Measurements from ENCODE around the gene FBLN1. TPM values are rescaled to one million over a fixed set of nuclear protein-coding genes. Genes with fewer than 3 reads are reported as not detected.
"Not testable (repeated sequence)": the region's sequence is repeated elsewhere in the genome, so short reads cannot be mapped to it uniquely, and the experiment has no call there.

Gene FBLN1
- total and polyA plus RNA-seq, 9 donors = 93.4 to 235 (median 155) TPM

DNA sequence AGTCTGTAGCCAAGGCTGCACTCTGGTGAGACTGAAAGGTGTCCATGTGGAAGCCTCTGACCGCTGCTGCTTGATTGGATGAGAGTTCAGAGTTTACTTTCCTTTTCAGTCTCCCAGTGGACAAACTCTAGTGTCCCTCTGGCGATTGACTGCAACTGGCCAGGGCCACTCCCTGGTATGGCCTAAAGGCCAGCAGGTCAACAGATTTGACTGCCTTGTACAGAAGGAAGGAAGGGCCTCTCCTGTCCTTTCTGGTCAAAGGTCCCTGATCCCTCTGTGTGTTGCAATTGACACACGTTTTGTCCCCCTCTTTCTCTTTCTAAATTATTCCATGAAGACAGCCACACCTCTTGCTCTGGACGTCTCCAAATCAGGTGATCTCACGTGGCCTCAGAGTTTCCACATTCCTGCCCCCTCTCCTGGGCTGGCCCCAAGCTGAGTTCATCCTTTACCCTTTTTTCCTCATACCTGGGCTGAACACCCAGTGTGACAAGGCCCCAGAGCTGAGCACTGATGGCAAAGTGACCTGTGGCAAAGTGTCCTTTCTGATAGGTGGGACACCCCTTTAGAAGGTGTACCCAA is 18.7 kb upstream of the FBLN1 start:
- Histone ChIP-seq H3K36me3 (ENCODE audit: control insufficient read depth, insufficient read depth, low read length) (no peaks in the 10 kb centered on the region), H3K4me1 (ENCODE audit: control insufficient read depth, insufficient read depth, low read length) (no peaks in the 10 kb centered on the region), H3K27me3 (ENCODE audit: control insufficient read depth, insufficient read depth, low read length) (no peaks in the 10 kb centered on the region), H3K27ac (ENCODE audit: low read length) (no peak overlapping the region), H3K4me3 (ENCODE audit: low read length) (no peak overlapping the region), H3K9me3 (replicated peaks; ENCODE audit: control insufficient read depth, low read depth, low read length) (no peaks in the 10 kb centered on the region)
- WGBS (ENCODE audit: insufficient coverage) = 60% methylated on average over 4 of the region's 5 CpGs
- no peak for DNase-seq

GRCh38 chr22:45484742-45485141 is 17.9 kb upstream of the FBLN1 start:
- no peak overlapping the region for H3K27ac ChIP-seq (ENCODE audit: low read length)
- WGBS (ENCODE audit: insufficient coverage) = 54% methylated on average over 3 of the region's 4 CpGs
- no peaks in the 10 kb centered on the region for H3K36me3 ChIP-seq (ENCODE audit: control insufficient read depth, insufficient read depth, low read length)

GRCh38 chr22:45485261-45485660 is 17.4 kb upstream of the FBLN1 start:
- DNase-seq = no peak
- H3K4me1 ChIP-seq (ENCODE audit: control insufficient read depth, insufficient read depth, low read length) = no peaks in the 10 kb centered on the region
- no peaks in the 10 kb centered on the region for H3K27me3 ChIP-seq (ENCODE audit: control insufficient read depth, insufficient read depth, low read length)
- H3K36me3 ChIP-seq (ENCODE audit: control insufficient read depth, insufficient read depth, low read length) = no peaks in the 10 kb centered on the region
- 100% methylated on average over 1 of the region's 4 CpGs for WGBS (ENCODE audit: insufficient coverage)
- H3K27ac ChIP-seq (ENCODE audit: low read length) = no peak overlapping the region
- H3K9me3 ChIP-seq (replicated peaks; ENCODE audit: control insufficient read depth, low read depth, low read length) = no peaks in the 10 kb centered on the region
- H3K4me3 ChIP-seq (ENCODE audit: low read length) = no peak overlapping the region

More at GRCh38 chr22:45484742-45485141, 17.9 kb upstream of the FBLN1 start:
- no peaks in the 10 kb centered on the region for H3K4me1 ChIP-seq (ENCODE audit: control insufficient read depth, insufficient read depth, low read length)
- no peaks in the 10 kb centered on the region for H3K9me3 ChIP-seq (replicated peaks; ENCODE audit: control insufficient read depth, low read depth, low read length)
- H3K27me3 ChIP-seq (ENCODE audit: control insufficient read depth, insufficient read depth, low read length) = no peaks in the 10 kb centered on the region
- no peak for DNase-seq
- no peak overlapping the region for H3K4me3 ChIP-seq (ENCODE audit: low read length)

GRCh38 chr22:45488764-45489370 is 13.8 kb upstream of the FBLN1 start:
- Histone ChIP-seq H3K4me1 (ENCODE audit: control insufficient read depth, insufficient read depth, low read length) (no peaks in the 10 kb centered on the region), H3K36me3 (ENCODE audit: control insufficient read depth, insufficient read depth, low read length) (no peaks in the 10 kb centered on the region), H3K27ac (ENCODE audit: low read length) (no peak overlapping the region), H3K4me3 (ENCODE audit: low read length) (no peak overlapping the region), H3K27me3 (ENCODE audit: control insufficient read depth, insufficient read depth, low read length) (no peaks in the 10 kb centered on the region), H3K9me3 (replicated peaks; ENCODE audit: control insufficient read depth, low read depth, low read length) (no peaks in the 10 kb centered on the region)
- no peak for DNase-seq
- no CpG with 5 or more reads among the region's 4 CpGs for WGBS (ENCODE audit: insufficient coverage)

DNA sequence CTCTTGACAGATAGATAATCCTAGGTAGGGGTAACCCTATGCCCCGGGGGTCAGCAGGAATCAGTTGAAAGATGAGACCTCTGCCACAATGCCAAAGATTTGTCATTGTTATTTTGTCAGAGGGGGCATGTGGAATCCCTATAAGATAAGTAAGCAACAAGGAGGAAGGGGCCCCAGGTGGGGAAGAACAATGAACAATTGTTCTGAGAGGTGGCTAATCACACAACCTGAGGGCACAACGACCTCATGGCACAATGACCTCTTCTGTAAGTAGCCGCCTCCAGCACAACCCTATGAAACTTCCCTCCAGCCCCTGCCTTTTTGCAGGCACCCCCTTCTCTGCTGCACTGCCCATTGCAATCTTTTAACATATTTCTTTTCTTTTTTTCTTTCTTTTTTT is 11.8 kb upstream of the FBLN1 start:
- WGBS (ENCODE audit: insufficient coverage) = 79% methylated on average over 3 of the region's 3 CpGs
- no peaks in the 10 kb centered on the region for H3K4me1 ChIP-seq (ENCODE audit: control insufficient read depth, insufficient read depth, low read length)
- H3K27ac ChIP-seq (ENCODE audit: low read length) = no peak overlapping the region
- H3K9me3 ChIP-seq (replicated peaks; ENCODE audit: control insufficient read depth, low read depth, low read length) = no peaks in the 10 kb centered on the region
- no peaks in the 10 kb centered on the region for H3K27me3 ChIP-seq (ENCODE audit: control insufficient read depth, insufficient read depth, low read length)
- H3K36me3 ChIP-seq (ENCODE audit: control insufficient read depth, insufficient read depth, low read length) = no peaks in the 10 kb centered on the region
- DNase-seq = no peak
- no peak overlapping the region for H3K4me3 ChIP-seq (ENCODE audit: low read length)

- Histone ChIP-seq H3K36me3 (ENCODE audit: control insufficient read depth, insufficient read depth, low read length) (no peaks in the 10 kb centered on the region), H3K9me3 (replicated peaks; ENCODE audit: control insufficient read depth, low read depth, low read length) (no peaks in the 10 kb centered on the region), H3K27me3 (ENCODE audit: control insufficient read depth, insufficient read depth, low read length) (no peaks in the 10 kb centered on the region), H3K4me3 (ENCODE audit: low read length) (no peak overlapping the region), H3K27ac (ENCODE audit: low read length) (no peak overlapping the region), H3K4me1 (ENCODE audit: control insufficient read depth, insufficient read depth, low read length) (peaks cover 6% of the 10 kb centered on the region)
- DNase-seq = no peak
- WGBS (ENCODE audit: insufficient coverage) = 92% methylated on average over 5 of the region's 8 CpGs
These were observed 10.8 kb upstream of the FBLN1 start for GRCh38 chr22:45491841-45492240.

DNA sequence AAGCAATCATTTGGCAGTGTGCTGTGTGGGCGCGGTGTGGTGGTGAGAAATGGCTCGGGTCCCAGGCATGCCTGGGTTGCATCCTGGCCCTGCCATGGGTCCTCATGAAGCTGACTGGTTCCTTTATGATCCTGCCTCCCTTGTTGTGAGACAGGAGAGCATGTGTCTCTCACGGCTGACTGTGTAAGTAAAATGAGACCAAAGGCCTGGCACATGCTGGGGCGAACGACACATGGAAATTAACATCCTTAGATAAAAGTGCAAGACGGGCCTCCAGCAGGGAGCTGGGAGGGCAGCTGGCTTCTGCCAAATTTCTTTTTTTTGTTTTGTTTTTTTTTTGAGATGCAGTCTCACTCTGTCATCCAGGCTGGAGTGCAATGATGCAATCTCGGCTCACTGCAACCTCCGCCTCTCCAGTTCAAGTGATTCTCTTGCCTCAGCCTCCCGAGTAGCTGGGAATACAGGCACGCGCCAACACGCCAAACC is 9.4 kb upstream of the FBLN1 start:
- H3K27me3 ChIP-seq (ENCODE audit: control insufficient read depth, insufficient read depth, low read length) = no peaks in the 10 kb centered on the region
- no peaks in the 10 kb centered on the region for H3K36me3 ChIP-seq (ENCODE audit: control insufficient read depth, insufficient read depth, low read length)
- 65% methylated on average over 4 of the region's 13 CpGs for WGBS (ENCODE audit: insufficient coverage)
- no peak overlapping the region for H3K27ac ChIP-seq (ENCODE audit: low read length)
- peaks cover 7% of the 10 kb centered on the region for H3K4me1 ChIP-seq (ENCODE audit: control insufficient read depth, insufficient read depth, low read length)
- peak; percentile 42 for DNase-seq
- H3K9me3 ChIP-seq (replicated peaks; ENCODE audit: control insufficient read depth, low read depth, low read length) = no peaks in the 10 kb centered on the region
- H3K4me3 ChIP-seq (ENCODE audit: low read length) = no peak overlapping the region

DNA sequence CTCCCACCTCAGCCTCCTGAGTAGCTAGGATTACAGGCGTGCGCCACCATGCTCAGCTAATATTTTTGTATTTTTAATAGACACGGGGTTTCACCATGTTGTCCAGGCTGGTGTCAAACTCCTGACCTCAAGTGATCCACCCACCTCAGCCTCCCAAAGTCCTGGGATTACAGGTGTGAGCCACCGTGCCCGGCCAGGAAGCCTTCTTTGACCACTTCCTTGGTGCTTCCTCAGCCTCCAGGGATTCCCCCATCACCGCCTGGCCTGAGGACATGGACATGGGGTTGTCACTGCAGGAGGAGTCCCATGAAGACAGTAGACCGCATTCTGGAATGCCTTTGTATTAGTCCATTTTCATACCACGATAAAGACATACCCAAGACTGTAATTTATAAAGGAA is 8.4 kb upstream of the FBLN1 start:
- H3K27ac ChIP-seq (ENCODE audit: low read length); H3K4me3 ChIP-seq (ENCODE audit: low read length); H3K9me3 ChIP-seq (replicated peaks; ENCODE audit: control insufficient read depth, low read depth, low read length); H3K27me3 ChIP-seq (ENCODE audit: control insufficient read depth, insufficient read depth, low read length); H3K36me3 ChIP-seq (ENCODE audit: control insufficient read depth, insufficient read depth, low read length); DNase-seq: not testable (repeated sequence)
- WGBS (ENCODE audit: insufficient coverage) = no CpG with 5 or more reads among the region's 8 CpGs
- peaks cover 15% of the 10 kb centered on the region for H3K4me1 ChIP-seq (ENCODE audit: control insufficient read depth, insufficient read depth, low read length)

- WGBS (ENCODE audit: insufficient coverage) = 95% methylated on average over 10 of the region's 13 CpGs
- peaks cover 21% of the 10 kb centered on the region for H3K4me1 ChIP-seq (ENCODE audit: control insufficient read depth, insufficient read depth, low read length)
- not testable (repeated sequence) for DNase-seq; H3K27me3 ChIP-seq (ENCODE audit: control insufficient read depth, insufficient read depth, low read length); H3K9me3 ChIP-seq (replicated peaks; ENCODE audit: control insufficient read depth, low read depth, low read length); H3K36me3 ChIP-seq (ENCODE audit: control insufficient read depth, insufficient read depth, low read length); H3K4me3 ChIP-seq (ENCODE audit: low read length); H3K27ac ChIP-seq (ENCODE audit: low read length)
These were observed 7.1 kb upstream of the FBLN1 start for GRCh38 chr22:45495616-45496015.

DNA sequence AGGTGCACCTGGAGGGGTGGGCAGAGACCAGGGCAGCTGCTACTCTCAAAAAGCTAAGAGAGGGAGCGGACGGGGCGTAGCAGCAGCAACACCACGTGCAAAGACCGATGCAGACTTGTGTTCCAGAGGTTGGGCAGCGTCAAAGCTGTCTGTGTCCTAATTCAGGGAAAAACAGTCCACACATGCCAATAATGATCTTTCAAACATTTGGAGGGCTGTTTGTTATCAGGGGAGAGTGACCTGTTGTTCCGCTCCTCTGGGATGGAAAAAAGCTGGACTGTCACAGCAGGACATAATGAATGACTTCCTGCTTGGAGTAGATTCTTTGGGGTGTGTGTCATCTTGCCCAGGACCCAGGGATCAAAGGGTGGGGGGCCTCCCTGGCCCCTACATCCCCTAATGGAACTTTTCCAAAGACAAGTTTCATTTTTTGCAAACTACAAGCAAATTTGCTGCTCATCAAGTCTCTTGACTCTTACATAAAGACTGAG is 6.2 kb upstream of the FBLN1 start:
- H3K27ac ChIP-seq (ENCODE audit: low read length) = no peak overlapping the region

More for the DNA sequence above, 6.2 kb upstream of the FBLN1 start:
- H3K27me3 ChIP-seq (ENCODE audit: control insufficient read depth, insufficient read depth, low read length) = no peaks in the 10 kb centered on the region
- DNase-seq = peak; percentile 45
- peaks cover 21% of the 10 kb centered on the region for H3K4me1 ChIP-seq (ENCODE audit: control insufficient read depth, insufficient read depth, low read length)
- no peaks in the 10 kb centered on the region for H3K36me3 ChIP-seq (ENCODE audit: control insufficient read depth, insufficient read depth, low read length)
- 80% methylated on average over 1 of the region's 7 CpGs for WGBS (ENCODE audit: insufficient coverage)
- no peaks in the 10 kb centered on the region for H3K9me3 ChIP-seq (replicated peaks; ENCODE audit: control insufficient read depth, low read depth, low read length)
- no peak overlapping the region for H3K4me3 ChIP-seq (ENCODE audit: low read length)
